22Rv1 (cell line): ENCODE measurements around the gene CD22.

Source experiments
- ZFX ChIP-seq: fragments of 450-650 bp; IDR thresholded peaks from 2 replicates; pipeline ENCODE4 v1.6.1; 2017; ENCODE audit warnings: antibody characterized with exemption, borderline replicate concordance
- TF ChIP-seq, protein P1 (sequence below): fragments of 450-650 bp; IDR thresholded peaks from 2 replicates; pipeline ENCODE4 v1.5.1; 2017; ENCODE audit warnings: mild to moderate bottlenecking

DNA sequence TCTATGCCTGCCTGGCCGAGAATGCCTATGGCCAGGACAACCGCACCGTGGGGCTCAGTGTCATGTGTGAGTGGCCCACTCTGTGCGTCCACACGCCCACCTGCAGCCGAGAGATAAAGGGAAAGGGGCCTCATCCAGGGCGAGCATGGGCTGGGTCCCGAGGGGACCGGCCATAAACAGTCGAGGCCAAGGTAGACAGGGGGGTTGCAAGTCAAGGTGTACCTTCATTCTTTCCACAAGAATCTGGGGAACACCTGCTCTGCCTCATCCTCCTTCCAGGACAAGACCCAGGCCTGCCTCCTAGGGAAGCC, 28.7 kb upstream of the CD22 start:
- TF ChIP-seq, protein P1, sequence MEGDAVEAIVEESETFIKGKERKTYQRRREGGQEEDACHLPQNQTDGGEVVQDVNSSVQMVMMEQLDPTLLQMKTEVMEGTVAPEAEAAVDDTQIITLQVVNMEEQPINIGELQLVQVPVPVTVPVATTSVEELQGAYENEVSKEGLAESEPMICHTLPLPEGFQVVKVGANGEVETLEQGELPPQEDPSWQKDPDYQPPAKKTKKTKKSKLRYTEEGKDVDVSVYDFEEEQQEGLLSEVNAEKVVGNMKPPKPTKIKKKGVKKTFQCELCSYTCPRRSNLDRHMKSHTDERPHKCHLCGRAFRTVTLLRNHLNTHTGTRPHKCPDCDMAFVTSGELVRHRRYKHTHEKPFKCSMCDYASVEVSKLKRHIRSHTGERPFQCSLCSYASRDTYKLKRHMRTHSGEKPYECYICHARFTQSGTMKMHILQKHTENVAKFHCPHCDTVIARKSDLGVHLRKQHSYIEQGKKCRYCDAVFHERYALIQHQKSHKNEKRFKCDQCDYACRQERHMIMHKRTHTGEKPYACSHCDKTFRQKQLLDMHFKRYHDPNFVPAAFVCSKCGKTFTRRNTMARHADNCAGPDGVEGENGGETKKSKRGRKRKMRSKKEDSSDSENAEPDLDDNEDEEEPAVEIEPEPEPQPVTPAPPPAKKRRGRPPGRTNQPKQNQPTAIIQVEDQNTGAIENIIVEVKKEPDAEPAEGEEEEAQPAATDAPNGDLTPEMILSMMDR = no peak
- TF ChIP-seq ZFX = no peak
